Activated T-helper 17 cell treated with anti-CD3 and anti-CD28 coated beads, Interleukin-2, amount 50 U/mL, for 72 hours (primary cell): ENCODE data around the gene SRSF3. TPM values are rescaled to one million over a fixed set of nuclear protein-coding genes. Genes with fewer than 3 reads are reported as not detected.
A peak's percentile ranks its signal among the peaks of the same experiment; 100 is the strongest.
"Not testable (repeated sequence)": the region's sequence is repeated elsewhere in the genome, so short reads cannot be mapped to it uniquely, and the experiment has no call there.

Experiments
- ATAC-seq: fragments of 150-1000 bp; cut with Tn5 transposase; replicated peaks from 2 replicates; pipeline ENCODE4 v1.10.0; 2021; ENCODE audit warnings: mild to moderate bottlenecking, moderate library complexity
- H3K27ac Mint-ChIP-seq: one replicate; pipeline ENCODE4 v1.8.0; 2022; ENCODE audit warnings: mixed read lengths
- H3K27me3 Mint-ChIP-seq: one replicate; pipeline ENCODE4 v1.8.0; 2022; ENCODE audit warnings: mixed read lengths
- H3K36me3 Mint-ChIP-seq: one replicate; pipeline ENCODE4 v1.8.0; 2022; ENCODE audit warnings: low read depth, mild to moderate bottlenecking, mixed read lengths
- H3K4me1 Mint-ChIP-seq: one replicate; pipeline ENCODE4 v1.8.0; 2022; ENCODE audit warnings: mixed read lengths
- H3K4me3 Mint-ChIP-seq: one replicate; pipeline ENCODE4 v1.8.0; 2022; ENCODE audit warnings: mild to moderate bottlenecking, mixed read lengths
- H3K9me3 Mint-ChIP-seq: one replicate; pipeline ENCODE4 v1.8.0; 2022; ENCODE audit warnings: mixed read lengths
- total RNA-seq, 2 donors: library from RNA; stranded (reverse); gene quantifications; one replicate each; pipeline ENCODE4 v1.2.3, GENCODE V29; 2022

Gene SRSF3
- total RNA-seq, 2 donors from 2014 or later: 277 to 473 TPM

DNA sequence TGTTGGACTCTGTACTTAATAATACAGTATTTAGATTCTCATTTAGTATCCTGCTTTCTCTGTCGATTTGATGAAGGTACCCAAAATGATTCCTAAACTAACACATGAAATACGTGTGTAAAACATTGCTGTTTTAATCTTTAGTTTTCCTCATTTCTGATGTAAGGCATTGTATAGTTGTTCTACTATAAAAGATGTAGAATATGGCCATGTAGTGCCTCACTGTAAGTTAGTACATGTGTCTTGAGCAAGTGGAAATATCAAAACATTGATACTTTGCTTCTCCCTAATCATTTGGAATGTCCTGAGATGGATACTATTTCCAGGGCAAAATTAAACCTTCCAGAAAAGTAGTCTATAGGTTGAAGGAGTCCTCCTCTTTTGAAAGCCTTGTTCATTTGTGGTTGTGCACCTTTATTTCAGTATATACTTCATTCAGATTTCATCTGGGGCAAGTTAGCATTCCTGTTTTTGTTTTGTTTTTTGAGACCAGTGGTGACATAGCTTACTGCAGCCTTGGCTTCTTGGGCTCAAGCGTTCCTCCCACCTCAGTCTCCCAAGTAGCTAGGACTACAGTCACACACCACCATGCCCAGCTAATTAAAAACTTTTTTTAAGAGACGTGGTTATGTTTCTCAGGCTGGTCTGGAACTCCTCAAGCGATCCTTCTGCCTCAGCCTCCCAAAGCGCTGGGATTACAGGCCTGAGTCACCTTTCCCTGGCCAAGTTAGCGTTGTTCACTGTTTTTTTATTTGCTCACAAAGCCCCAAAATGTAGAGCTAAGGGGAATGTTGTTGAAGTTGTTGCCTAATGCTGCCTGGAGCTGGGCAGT, 11.6 kb downstream of the SRSF3 start:
- Mint-ChIP-seq H3K4me3 (peak overlapping the region; percentile 29), H3K4me1 (peaks cover 30% of the 10 kb centered on the region), H3K27ac (no peak overlapping the region), H3K9me3 (no peaks in the 10 kb centered on the region), H3K36me3 (peaks cover 100% of the 10 kb centered on the region), H3K27me3 (no peaks in the 10 kb centered on the region)
- ATAC-seq: no peak

- peak overlapping the region; percentile 2 for H3K4me3 Mint-ChIP-seq
- peaks cover 100% of the 10 kb centered on the region for H3K36me3 Mint-ChIP-seq
- H3K4me1 Mint-ChIP-seq: peaks cover 29% of the 10 kb centered on the region
- not testable (repeated sequence) for H3K27me3 Mint-ChIP-seq, ATAC-seq, H3K9me3 Mint-ChIP-seq
- H3K27ac Mint-ChIP-seq: peak overlapping the region; percentile 73
These were observed 13.1 kb downstream of the SRSF3 start for GRCh38 chr6:36607305-36607682.

DNA sequence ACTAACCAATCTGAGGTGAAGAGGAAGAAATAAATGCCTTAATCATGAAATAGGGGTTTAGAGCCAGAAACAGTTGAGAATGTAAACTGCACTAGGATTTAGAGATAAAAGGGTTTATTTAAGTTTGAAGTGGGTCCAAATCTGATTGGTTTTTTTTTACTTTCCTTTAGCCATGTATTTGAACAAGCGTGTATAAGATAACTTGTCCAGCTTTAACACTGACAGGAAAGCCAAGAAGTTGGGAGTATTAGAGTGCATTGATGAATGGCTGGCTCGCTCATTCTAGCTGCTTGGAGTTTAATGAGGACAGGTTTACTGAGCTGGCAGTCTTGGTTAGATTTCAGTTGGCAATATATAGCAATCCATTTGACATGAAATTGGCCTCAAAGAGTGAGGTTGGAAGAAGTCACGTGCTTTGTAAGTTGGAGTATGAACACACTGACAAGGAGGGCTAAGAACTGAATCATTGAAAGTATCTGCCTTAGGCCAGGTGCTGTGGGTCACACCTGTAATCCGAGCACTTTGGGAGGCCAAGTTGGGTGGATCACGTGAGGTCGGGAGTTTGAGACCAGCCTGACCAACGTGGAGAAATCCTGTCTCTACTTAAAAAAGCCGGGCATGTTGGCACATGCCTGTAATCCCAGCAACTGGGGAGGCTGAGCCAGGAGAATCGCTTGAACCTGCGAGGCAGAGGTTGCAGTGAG, 13.7 kb downstream of the SRSF3 start:
- ATAC-seq: no peak
- Mint-ChIP-seq H3K36me3 (peaks cover 100% of the 10 kb centered on the region), H3K9me3 (no peaks in the 10 kb centered on the region), H3K27ac (peak overlapping the region; percentile 73), H3K4me1 (peaks cover 29% of the 10 kb centered on the region), H3K4me3 (peak overlapping the region; percentile 2), H3K27me3 (no peaks in the 10 kb centered on the region)

- no peak for ATAC-seq
- peaks cover 29% of the 10 kb centered on the region for H3K4me1 Mint-ChIP-seq
These were observed 14.8 kb downstream of the SRSF3 start for GRCh38 chr6:36608788-36609563.

GRCh38 chr6:36609582-36609981, 15.4 kb downstream of the SRSF3 start:
- Mint-ChIP-seq H3K27ac (peak overlapping the region; percentile 42), H3K27me3 (no peaks in the 10 kb centered on the region), H3K36me3 (peaks cover 100% of the 10 kb centered on the region), H3K4me3 (no peak overlapping the region), H3K4me1 (peaks cover 25% of the 10 kb centered on the region), H3K9me3 (no peaks in the 10 kb centered on the region)
- no peak for ATAC-seq

More at GRCh38 chr6:36608788-36609563, 14.8 kb downstream of the SRSF3 start:
- no peaks in the 10 kb centered on the region for H3K9me3 Mint-ChIP-seq
- no peaks in the 10 kb centered on the region for H3K27me3 Mint-ChIP-seq
- peak overlapping the region; percentile 42 for H3K27ac Mint-ChIP-seq
- H3K36me3 Mint-ChIP-seq: peaks cover 100% of the 10 kb centered on the region
- H3K4me3 Mint-ChIP-seq: no peak overlapping the region

- no peaks in the 10 kb centered on the region for H3K9me3 Mint-ChIP-seq
- no peaks in the 10 kb centered on the region for H3K27me3 Mint-ChIP-seq
- no peak overlapping the region for H3K4me3 Mint-ChIP-seq
- H3K36me3 Mint-ChIP-seq: peaks cover 100% of the 10 kb centered on the region
- ATAC-seq: no peak
- peak overlapping the region; percentile 42 for H3K27ac Mint-ChIP-seq
- peaks cover 25% of the 10 kb centered on the region for H3K4me1 Mint-ChIP-seq
These were observed 16.1 kb downstream of the SRSF3 start for GRCh38 chr6:36610041-36610955.

GRCh38 chr6:36610956-36611336, 16.8 kb downstream of the SRSF3 start:
- Mint-ChIP-seq H3K4me3 (no peak overlapping the region), H3K27me3 (no peaks in the 10 kb centered on the region), H3K4me1 (peaks cover 23% of the 10 kb centered on the region), H3K9me3 (no peaks in the 10 kb centered on the region), H3K36me3 (peaks cover 98% of the 10 kb centered on the region), H3K27ac (peak overlapping the region; percentile 26)
- ATAC-seq: peak; percentile 62

- H3K9me3 Mint-ChIP-seq, ATAC-seq: not testable (repeated sequence)
- peaks cover 95% of the 10 kb centered on the region for H3K36me3 Mint-ChIP-seq
These were observed 17.5 kb downstream of the SRSF3 start for GRCh38 chr6:36611679-36612078.

GRCh38 chr6:36612101-36612625, 18.0 kb downstream of the SRSF3 start:
- ATAC-seq: no peak
- Mint-ChIP-seq H3K27ac (peak overlapping the region; percentile 56), H3K27me3 (no peaks in the 10 kb centered on the region), H3K36me3 (peaks cover 90% of the 10 kb centered on the region), H3K9me3 (no peaks in the 10 kb centered on the region), H3K4me3 (no peak overlapping the region), H3K4me1 (peaks cover 23% of the 10 kb centered on the region)

More at GRCh38 chr6:36611679-36612078, 17.5 kb downstream of the SRSF3 start:
- Mint-ChIP-seq H3K27ac (peak overlapping the region; percentile 56), H3K4me1 (peaks cover 23% of the 10 kb centered on the region)
- H3K27me3 Mint-ChIP-seq, H3K4me3 Mint-ChIP-seq: not testable (repeated sequence)

- Mint-ChIP-seq H3K27ac (peak overlapping the region; percentile 3), H3K4me1 (peaks cover 16% of the 10 kb centered on the region), H3K27me3 (no peaks in the 10 kb centered on the region), H3K36me3 (peaks cover 81% of the 10 kb centered on the region), H3K4me3 (no peak overlapping the region), H3K9me3 (no peaks in the 10 kb centered on the region)
- ATAC-seq: no peak
These were observed 19.2 kb downstream of the SRSF3 start for GRCh38 chr6:36613200-36613995.

- ATAC-seq: peak; percentile 53
- H3K4me3 Mint-ChIP-seq: no peak overlapping the region
- H3K27me3 Mint-ChIP-seq: no peaks in the 10 kb centered on the region
- H3K27ac Mint-ChIP-seq: peak overlapping the region; percentile 47
- peaks cover 7% of the 10 kb centered on the region for H3K4me1 Mint-ChIP-seq
- H3K36me3 Mint-ChIP-seq: peaks cover 65% of the 10 kb centered on the region
- no peaks in the 10 kb centered on the region for H3K9me3 Mint-ChIP-seq
These were observed 21.0 kb downstream of the SRSF3 start for GRCh38 chr6:36615018-36615761.

DNA sequence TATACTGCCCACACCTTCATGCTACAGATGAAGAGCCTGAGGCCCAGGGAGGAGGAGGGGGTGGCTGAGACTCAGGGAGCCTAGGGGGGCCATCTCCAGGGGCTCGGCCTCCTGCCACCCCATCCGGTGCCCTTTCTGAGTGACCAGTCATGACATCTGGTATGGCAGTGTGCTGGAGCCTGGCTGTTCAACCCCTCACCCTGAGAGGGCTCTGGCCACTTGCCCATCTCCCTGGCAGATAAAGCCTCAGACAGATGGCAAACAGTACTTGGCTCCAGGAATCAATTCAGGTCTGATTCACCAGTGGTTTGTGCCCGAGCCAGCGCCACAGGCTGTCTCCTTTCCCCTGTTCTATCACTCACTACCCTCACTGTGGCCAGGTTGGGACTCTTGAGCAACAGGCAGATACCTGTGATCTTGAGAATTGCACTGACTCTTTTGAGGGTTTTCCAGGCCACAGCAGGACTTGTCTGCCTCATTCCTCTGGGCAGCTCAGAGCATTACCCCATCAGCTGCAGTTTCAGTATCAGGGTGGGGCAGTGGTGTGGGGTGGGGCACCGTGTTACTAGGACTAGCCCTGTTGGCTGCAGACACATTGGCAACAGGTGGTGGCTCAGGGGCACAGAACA, 22.8 kb downstream of the SRSF3 start:
- no peak overlapping the region for H3K27ac Mint-ChIP-seq
- H3K4me1 Mint-ChIP-seq: peaks cover 7% of the 10 kb centered on the region
- H3K27me3 Mint-ChIP-seq: no peaks in the 10 kb centered on the region
- no peak overlapping the region for H3K4me3 Mint-ChIP-seq
- peak; percentile 74 for ATAC-seq
- peaks cover 47% of the 10 kb centered on the region for H3K36me3 Mint-ChIP-seq
- no peaks in the 10 kb centered on the region for H3K9me3 Mint-ChIP-seq
